Upper lobe of left lung (tissue), 4 donors: ENCODE measurements around the gene SEMA4A.

ENCODE experiments used
- CTCF ChIP-seq, 6 experiments: fragments of 450-650 bp in 4 of 6; fragments of 200-600 bp in 2 of 6; sonication (generic) in 2 of 6; IDR thresholded peaks; one replicate each; pipeline ENCODE4 v1.5.1; 2016 to 2019; ENCODE audit warnings: antibody characterized with exemption in 6 of 6
- POLR2A ChIP-seq, 4 donors: fragments of 450-650 bp; IDR thresholded peaks; one replicate each; pipeline ENCODE4 v1.5.1; 2016 to 2017; ENCODE audit warnings: antibody characterized with exemption in 4 of 4, mild to moderate bottlenecking in 2 of 4
- POLR2AphosphoS5 ChIP-seq, 2 donors: sonication (generic); formaldehyde crosslinking; IDR thresholded peaks; one replicate each; pipeline ENCODE4 v1.5.1; 2017; ENCODE audit warnings: antibody characterized with exemption in 2 of 2

- no peak for TF ChIP-seq POLR2A (IDR thresholded peaks at IDR 0.05)
- no peak for TF ChIP-seq POLR2AphosphoS5 (IDR thresholded peaks at IDR 0.05)
- TF ChIP-seq CTCF (IDR thresholded peaks at IDR 0.05): no peak
These were observed 2.5 kb downstream of the SEMA4A start for GRCh38 chr1:156155756-156156510.
